NCI-H2081 (cell line): ENCODE results near the gene ACOX3.

ENCODE experiments used
- DNase-seq, 2 experiments: peaks; one replicate each; lab custom pipeline; 2025; lab: John Stamatoyannopoulos, UW

Gene ACOX3

GRCh38 chr4:8404791-8405515 is 35.6 kb downstream of the ACOX3 start:
- no peak for DNase-seq

GRCh38 chr4:8403976-8404375 is 36.5 kb downstream of the ACOX3 start:
- DNase-seq: no peak

GRCh38 chr4:8403173-8403753 is 37.3 kb downstream of the ACOX3 start:
- peak; percentile 67 to 72 for DNase-seq

- no peak for DNase-seq
Measured at GRCh38 chr4:8402640-8403039, 37.9 kb downstream of the ACOX3 start.

- no peak for DNase-seq
Measured at GRCh38 chr4:8402181-8402597, 38.3 kb downstream of the ACOX3 start.

- DNase-seq: no peak
Measured at GRCh38 chr4:8401665-8402064, 38.9 kb downstream of the ACOX3 start.

- no peak for DNase-seq
Measured at GRCh38 chr4:8400632-8401325, 39.7 kb downstream of the ACOX3 start.

- no peak for DNase-seq
Measured at GRCh38 chr4:8399298-8399697, 41.2 kb downstream of the ACOX3 start.

GRCh38 chr4:8398347-8398746 is 42.2 kb downstream of the ACOX3 start:
- no peak for DNase-seq

GRCh38 chr4:8396762-8397406 is 43.6 kb downstream of the ACOX3 start:
- DNase-seq: no peak

GRCh38 chr4:8395504-8396296 is 44.8 kb downstream of the ACOX3 start:
- DNase-seq: no peak

- no peak for DNase-seq
Measured at GRCh38 chr4:8394806-8395205, 45.7 kb downstream of the ACOX3 start.

- no peak for DNase-seq
Measured at GRCh38 chr4:8394061-8394519, 46.4 kb downstream of the ACOX3 start.

GRCh38 chr4:8393593-8394038 is 46.9 kb downstream of the ACOX3 start:
- DNase-seq: no peak

- no peak for DNase-seq
Measured at GRCh38 chr4:8392591-8393190, 47.8 kb downstream of the ACOX3 start.

GRCh38 chr4:8391972-8392371 is 48.6 kb downstream of the ACOX3 start:
- peak in 1 of 2 experiments; percentile 50 for DNase-seq

GRCh38 chr4:8391071-8391470 is 49.5 kb downstream of the ACOX3 start:
- no peak for DNase-seq

- DNase-seq: no peak
Measured at GRCh38 chr4:8390577-8390976, 49.9 kb downstream of the ACOX3 start.

- DNase-seq: no peak
Measured at GRCh38 chr4:8388528-8388870, 52.0 kb downstream of the ACOX3 start.

GRCh38 chr4:8387615-8388527 is 52.7 kb downstream of the ACOX3 start:
- no peak for DNase-seq
